Esophagus muscularis mucosa (tissue), 4 donors: ENCODE measurements around the gene GRIK1.

Experiments used
- CTCF ChIP-seq, 3 experiments: fragments of 200-600 bp in 2 of 3; fragments of 450-650 bp in 1 of 3; sonication (generic) in 2 of 3; IDR thresholded peaks; one replicate each; pipeline ENCODE4 v1.5.1; 2017 to 2019; ENCODE audit warnings: antibody characterized with exemption in 3 of 3, mild to moderate bottlenecking in 2 of 3, moderate library complexity in 1 of 3
- EP300 ChIP-seq: sonication (generic); formaldehyde crosslinking; IDR thresholded peaks from one replicate; pipeline ENCODE4 v1.6.1; 2017; ENCODE audit warnings: antibody characterized with exemption
- POLR2A ChIP-seq: fragments of 450-650 bp; IDR thresholded peaks from one replicate; pipeline ENCODE4 v1.6.1; 2017; ENCODE audit warnings: antibody characterized with exemption, moderate library complexity, mild to moderate bottlenecking, low read depth

GRCh38 chr21:29557931-29558725 is 381.7 kb downstream of the GRIK1 start:
- TF ChIP-seq CTCF (IDR thresholded peaks at IDR 0.05) (no peak), EP300 (no peak), POLR2A (no peak)
